GM21360 (cell line): ENCODE results near the gene AMZ2.
"Not testable (repeated sequence)": the region's sequence is repeated elsewhere in the genome, so short reads cannot be mapped to it uniquely, and the experiment has no call there.

Experiments
- ATAC-seq: cut with Tn5 transposase; IDR thresholded peaks from one replicate; pipeline ENCODE4 v1.9.1; 2021; ENCODE audit warnings: mild to moderate bottlenecking, moderate library complexity; ENCODE audit not compliant: unreplicated experiment

AMZ2 gene

GRCh38 chr17:68248199-68248825 lies 469 bp downstream of the AMZ2 start:
- ATAC-seq, result no peak

DNA sequence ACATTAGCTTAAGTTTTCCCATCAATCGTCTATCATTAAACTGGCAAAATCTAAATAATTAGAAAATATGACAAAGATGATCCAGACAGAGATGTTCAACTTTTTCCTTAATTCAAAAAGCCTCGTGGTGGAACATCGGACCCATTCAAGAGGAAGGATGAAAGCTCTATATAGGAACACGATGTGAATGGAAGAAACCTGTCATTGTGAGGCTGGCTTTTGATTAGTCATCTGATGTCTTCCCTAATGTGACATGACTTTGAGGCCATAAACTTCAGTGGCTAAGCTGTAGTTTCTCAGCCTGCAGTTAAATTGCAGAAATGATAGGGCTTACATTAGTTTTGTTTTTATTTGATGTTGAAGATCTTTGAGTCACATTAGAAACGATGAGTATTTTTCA lies 1.0 kb downstream of the AMZ2 start:
- ATAC-seq, result no peak

DNA sequence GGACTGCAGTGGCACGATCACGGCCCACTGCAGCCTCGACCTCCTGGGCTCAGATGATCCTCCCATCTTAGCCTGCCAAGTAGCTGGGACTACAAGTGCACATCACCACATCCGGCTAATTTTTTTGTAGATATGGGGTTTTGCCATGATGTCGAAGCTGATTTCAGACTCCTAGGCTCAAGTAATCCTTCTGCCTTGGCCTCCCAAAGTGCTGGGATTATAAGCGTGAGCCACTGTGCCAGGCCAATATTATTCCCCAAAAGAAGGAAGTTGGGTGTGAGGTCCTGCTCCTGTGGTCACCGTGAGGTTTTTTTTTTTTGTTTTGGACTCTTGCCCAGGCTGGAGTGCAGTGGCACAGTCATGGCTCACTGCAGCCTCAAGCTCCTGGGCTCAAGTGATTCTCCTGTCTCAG lies 1.5 kb downstream of the AMZ2 start:
- no peak for ATAC-seq

- ATAC-seq, result not testable (repeated sequence)
Measured at GRCh38 chr17:68253426-68253825, 5.6 kb downstream of the AMZ2 start.

DNA sequence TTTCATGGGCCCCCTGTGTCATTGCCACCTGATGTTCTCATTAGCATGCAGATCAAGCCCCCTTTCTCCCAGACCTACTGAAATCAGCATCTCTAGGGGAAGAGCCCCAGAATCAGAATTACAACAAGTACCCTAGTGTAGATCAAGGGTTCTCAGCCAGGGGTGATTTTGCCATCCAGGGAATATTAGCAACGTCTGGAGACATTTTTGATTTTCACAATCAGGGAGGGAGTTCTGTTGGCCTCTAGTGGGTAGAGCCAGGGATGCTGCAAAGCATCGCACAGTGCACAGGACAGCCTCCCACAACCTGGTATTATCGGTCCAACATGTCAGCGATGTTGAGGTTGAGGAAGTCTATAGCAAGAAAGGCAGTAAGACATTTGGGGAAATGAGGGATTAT lies 7.3 kb downstream of the AMZ2 start:
- ATAC-seq, result no peak

- no peak for ATAC-seq
Measured at GRCh38 chr17:68255731-68256538, 8.1 kb downstream of the AMZ2 start.

GRCh38 chr17:68256701-68257100 lies 8.9 kb downstream of the AMZ2 start:
- ATAC-seq, result not testable (repeated sequence)

GRCh38 chr17:68257934-68258333 lies 10.1 kb downstream of the AMZ2 start:
- ATAC-seq, result no peak

GRCh38 chr17:68258890-68259647 lies 11.2 kb downstream of the AMZ2 start:
- peak; percentile 91 for ATAC-seq

GRCh38 chr17:68259648-68259951 lies 11.8 kb downstream of the AMZ2 start:
- not testable (repeated sequence) for ATAC-seq

DNA sequence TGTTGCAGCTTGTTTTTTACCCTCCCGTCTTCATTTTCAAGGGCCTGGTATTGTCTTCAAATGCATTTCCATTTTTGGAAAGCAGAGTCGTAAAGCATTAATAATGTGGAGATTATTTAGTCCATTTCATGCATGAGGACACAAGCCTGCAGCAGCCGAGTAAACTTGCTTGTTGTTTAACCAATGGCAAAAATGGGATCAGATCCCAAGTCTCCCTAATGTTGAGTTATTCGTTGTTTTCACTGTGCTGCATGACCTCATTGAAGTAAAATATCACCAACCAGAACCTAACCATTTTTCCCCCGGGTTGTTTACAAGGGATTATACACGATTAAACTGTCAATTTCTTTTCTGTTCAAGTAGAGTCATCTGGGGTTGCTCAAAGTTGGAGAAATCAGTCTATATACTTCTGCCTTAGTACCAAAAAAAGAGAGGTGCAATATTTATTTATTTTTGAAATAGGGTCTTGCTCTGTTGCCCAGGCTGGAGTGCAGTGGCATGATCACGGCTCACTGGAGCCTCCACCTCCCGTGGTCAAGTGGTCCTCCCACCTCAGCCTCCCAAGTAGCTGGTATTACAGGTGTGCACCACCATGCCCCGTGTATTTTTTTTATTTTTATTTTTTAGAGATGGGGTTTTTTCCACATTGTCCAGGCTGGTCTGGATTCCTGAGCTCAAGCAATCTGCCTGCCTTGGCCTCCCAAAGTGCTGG lies 12.4 kb downstream of the AMZ2 start:
- ATAC-seq, result no peak

DNA sequence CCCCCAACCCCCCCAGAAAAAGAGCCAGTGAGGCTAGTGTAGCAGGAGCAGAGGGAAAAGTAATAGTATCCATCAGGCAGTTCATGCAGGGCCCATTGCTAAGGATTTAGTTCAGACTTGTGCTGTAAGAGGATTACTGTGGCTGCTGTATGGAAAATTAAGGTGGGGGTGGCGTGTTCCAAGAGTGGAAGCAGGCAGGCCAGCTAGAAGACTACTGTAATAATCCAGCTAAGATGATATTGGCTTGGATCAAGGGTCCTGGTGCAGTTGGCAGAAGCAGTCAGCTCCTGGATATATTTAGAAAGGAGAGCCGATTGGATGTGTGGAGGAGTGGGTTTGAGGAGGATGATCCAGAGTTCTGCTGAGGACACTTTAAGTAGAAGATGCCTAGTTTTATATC lies 14.6 kb downstream of the AMZ2 start:
- not testable (repeated sequence) for ATAC-seq

- not testable (repeated sequence) for ATAC-seq
Measured at GRCh38 chr17:68263101-68263681, 15.3 kb downstream of the AMZ2 start.

GRCh38 chr17:68265833-68266232 lies 18.0 kb downstream of the AMZ2 start:
- ATAC-seq, result not testable (repeated sequence)

- no peak for ATAC-seq
Measured at GRCh38 chr17:68273722-68274121, 25.9 kb downstream of the AMZ2 start.

DNA sequence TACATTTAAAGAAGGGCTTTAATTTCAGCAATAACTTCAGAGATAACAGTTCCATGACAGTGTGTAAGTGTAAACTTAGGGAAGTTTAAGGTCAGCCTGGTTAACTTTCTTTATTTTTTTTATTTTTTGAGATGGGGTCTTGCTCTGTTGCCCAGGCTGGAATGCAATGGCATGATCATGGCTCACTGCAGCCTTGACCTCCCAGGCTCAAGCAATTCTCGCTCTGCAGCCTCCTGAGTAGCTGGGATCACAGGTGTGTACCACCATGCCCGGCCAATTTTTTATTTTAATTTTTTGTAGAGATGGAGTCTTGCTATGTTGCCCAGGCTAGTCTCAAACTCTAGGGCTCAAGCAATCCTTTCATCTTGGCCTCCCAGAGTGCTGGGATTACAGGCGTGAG lies 28.5 kb downstream of the AMZ2 start:
- ATAC-seq, result not testable (repeated sequence)

- no peak for ATAC-seq
Measured at GRCh38 chr17:68277807-68278206, 30.0 kb downstream of the AMZ2 start.

DNA sequence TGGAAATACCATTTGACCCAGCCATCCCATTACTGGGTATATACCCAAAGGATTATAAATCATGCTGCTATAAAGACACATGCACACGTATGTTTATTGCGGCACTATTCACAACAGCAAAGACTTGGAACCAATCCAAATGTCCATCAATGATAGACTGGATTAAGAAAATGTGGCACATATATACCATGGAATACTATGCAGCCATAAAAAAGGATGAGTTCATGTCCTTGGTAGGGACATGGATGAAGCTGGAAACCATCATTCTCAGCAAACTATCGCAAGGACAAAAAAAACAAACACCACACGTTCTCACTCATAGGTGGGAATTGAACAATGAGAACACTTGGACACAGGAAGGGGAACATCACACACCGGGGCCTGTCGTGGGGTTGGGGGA lies 34.1 kb downstream of the AMZ2 start:
- not testable (repeated sequence) for ATAC-seq

GRCh38 chr17:68288375-68288774 lies 40.5 kb downstream of the AMZ2 start:
- no peak for ATAC-seq

GRCh38 chr17:68288804-68289203 lies 41.0 kb downstream of the AMZ2 start:
- no peak for ATAC-seq

GRCh38 chr17:68289473-68289872 lies 41.6 kb downstream of the AMZ2 start:
- no peak for ATAC-seq
